Measurements from ENCODE around the gene TMEM250. TPM values are rescaled to one million over a fixed set of nuclear protein-coding genes. Genes with fewer than 3 reads are reported as not detected.
A peak's percentile ranks its signal among the peaks of the same experiment; 100 is the strongest.

Gene TMEM250
- total RNA-seq, 1 donor from 2014 or later: 37.4 TPM

DNA sequence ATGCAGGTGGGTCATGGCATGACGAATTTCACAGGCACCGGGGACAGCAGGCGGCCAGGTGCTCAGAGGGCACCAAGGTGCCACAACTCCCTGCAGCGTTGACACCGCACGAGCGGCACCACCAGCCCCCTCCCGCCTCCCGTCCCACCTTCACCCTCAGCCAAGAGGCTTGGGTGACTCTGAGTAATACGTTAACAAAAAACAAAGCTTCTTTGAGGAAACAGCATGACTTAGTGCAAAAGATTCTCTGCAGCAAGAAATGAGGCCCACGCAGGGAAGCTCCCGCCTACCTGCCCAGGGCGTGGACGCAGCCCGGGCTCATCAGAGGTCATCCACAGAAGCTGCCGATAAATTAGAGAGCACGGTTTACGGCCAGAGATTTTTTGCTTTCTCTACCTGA is 4.1 kb downstream of the TMEM250 start:
- no peaks in the 10 kb centered on the region for H3K9me3 Mint-ChIP-seq

DNA sequence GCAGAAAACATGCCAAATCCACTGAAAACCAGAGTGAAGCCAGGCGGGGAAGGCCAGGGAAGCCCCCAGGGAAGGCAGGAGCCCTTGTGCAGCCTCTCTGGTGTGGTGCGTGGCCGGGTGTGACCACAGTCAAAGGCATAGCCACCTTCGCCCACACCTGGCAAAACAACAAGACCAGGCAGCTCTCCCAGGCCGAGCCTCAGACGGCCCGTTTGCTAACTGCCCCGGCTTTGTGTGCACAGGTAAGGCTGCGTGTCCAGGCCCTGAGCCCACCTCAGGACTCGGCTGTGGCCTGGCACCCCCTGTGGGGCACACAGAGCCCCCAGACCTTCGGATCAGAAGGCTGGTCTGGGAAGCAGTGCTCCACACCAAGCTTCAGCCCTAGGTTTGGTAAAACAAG is 6.1 kb downstream of the TMEM250 start:
- no peak overlapping the region for H3K27ac Mint-ChIP-seq (ENCODE audit: unreplicated experiment)
- peaks cover 7% of the 10 kb centered on the region for H3K4me1 Mint-ChIP-seq
- peak overlapping the region; percentile 61 for H3K4me3 Mint-ChIP-seq
- TF ChIP-seq, protein P1, sequence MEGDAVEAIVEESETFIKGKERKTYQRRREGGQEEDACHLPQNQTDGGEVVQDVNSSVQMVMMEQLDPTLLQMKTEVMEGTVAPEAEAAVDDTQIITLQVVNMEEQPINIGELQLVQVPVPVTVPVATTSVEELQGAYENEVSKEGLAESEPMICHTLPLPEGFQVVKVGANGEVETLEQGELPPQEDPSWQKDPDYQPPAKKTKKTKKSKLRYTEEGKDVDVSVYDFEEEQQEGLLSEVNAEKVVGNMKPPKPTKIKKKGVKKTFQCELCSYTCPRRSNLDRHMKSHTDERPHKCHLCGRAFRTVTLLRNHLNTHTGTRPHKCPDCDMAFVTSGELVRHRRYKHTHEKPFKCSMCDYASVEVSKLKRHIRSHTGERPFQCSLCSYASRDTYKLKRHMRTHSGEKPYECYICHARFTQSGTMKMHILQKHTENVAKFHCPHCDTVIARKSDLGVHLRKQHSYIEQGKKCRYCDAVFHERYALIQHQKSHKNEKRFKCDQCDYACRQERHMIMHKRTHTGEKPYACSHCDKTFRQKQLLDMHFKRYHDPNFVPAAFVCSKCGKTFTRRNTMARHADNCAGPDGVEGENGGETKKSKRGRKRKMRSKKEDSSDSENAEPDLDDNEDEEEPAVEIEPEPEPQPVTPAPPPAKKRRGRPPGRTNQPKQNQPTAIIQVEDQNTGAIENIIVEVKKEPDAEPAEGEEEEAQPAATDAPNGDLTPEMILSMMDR (conservative IDR thresholded peaks at IDR 0.05): no peak
- peaks cover 11% of the 10 kb centered on the region for H3K27me3 Mint-ChIP-seq (ENCODE audit: low read depth)
- H3K36me3 Mint-ChIP-seq (ENCODE audit: low read depth): no peaks in the 10 kb centered on the region
- no peak for DNase-seq (ENCODE audit: low read depth, low spot score)
- H3K9me3 Mint-ChIP-seq: no peaks in the 10 kb centered on the region

More for the DNA sequence above, 4.1 kb downstream of the TMEM250 start:
- Mint-ChIP-seq H3K4me1 (peaks cover 7% of the 10 kb centered on the region), H3K27ac (ENCODE audit: unreplicated experiment) (no peak overlapping the region), H3K27me3 (ENCODE audit: low read depth) (peaks cover 11% of the 10 kb centered on the region), H3K36me3 (ENCODE audit: low read depth) (no peaks in the 10 kb centered on the region), H3K4me3 (peak overlapping the region; percentile 75)
- TF ChIP-seq, protein P1 (conservative IDR thresholded peaks at IDR 0.05): no peak
- no peak for DNase-seq (ENCODE audit: low read depth, low spot score)

DNA sequence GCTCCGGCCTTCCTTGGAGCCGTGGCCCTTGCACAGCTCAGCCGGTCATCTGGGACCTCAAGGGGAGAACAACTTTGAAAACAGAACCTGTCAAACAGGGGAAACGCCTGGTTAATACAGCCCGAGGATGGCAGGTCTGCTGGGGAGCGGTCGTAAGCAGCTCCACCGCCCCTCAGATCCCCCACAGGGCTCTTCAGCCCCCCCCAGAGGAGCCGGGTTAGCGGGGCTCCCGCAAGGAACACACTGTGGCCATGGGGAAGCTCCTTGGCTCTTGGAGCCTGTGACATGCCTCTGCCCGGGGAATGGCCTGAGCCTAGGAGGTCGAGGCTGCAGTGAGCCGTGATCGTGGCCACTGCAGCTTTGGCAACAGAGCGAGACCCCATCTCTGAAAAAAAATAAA is 6.8 kb downstream of the TMEM250 start:
- TF ChIP-seq, protein P1 (conservative IDR thresholded peaks at IDR 0.05): no peak
- H3K27ac Mint-ChIP-seq (ENCODE audit: unreplicated experiment): no peak overlapping the region
- DNase-seq (ENCODE audit: low read depth, low spot score): no peak
- peaks cover 11% of the 10 kb centered on the region for H3K27me3 Mint-ChIP-seq (ENCODE audit: low read depth)
- H3K4me3 Mint-ChIP-seq: peak overlapping the region; percentile 61
- peaks cover 7% of the 10 kb centered on the region for H3K4me1 Mint-ChIP-seq
- no peaks in the 10 kb centered on the region for H3K36me3 Mint-ChIP-seq (ENCODE audit: low read depth)
- no peaks in the 10 kb centered on the region for H3K9me3 Mint-ChIP-seq

- H3K4me3 Mint-ChIP-seq: peak overlapping the region; percentile 61
- H3K27ac Mint-ChIP-seq (ENCODE audit: unreplicated experiment): no peak overlapping the region
Measured at GRCh38 chr9:136111190-136111589, 7.5 kb downstream of the TMEM250 start.

DNA sequence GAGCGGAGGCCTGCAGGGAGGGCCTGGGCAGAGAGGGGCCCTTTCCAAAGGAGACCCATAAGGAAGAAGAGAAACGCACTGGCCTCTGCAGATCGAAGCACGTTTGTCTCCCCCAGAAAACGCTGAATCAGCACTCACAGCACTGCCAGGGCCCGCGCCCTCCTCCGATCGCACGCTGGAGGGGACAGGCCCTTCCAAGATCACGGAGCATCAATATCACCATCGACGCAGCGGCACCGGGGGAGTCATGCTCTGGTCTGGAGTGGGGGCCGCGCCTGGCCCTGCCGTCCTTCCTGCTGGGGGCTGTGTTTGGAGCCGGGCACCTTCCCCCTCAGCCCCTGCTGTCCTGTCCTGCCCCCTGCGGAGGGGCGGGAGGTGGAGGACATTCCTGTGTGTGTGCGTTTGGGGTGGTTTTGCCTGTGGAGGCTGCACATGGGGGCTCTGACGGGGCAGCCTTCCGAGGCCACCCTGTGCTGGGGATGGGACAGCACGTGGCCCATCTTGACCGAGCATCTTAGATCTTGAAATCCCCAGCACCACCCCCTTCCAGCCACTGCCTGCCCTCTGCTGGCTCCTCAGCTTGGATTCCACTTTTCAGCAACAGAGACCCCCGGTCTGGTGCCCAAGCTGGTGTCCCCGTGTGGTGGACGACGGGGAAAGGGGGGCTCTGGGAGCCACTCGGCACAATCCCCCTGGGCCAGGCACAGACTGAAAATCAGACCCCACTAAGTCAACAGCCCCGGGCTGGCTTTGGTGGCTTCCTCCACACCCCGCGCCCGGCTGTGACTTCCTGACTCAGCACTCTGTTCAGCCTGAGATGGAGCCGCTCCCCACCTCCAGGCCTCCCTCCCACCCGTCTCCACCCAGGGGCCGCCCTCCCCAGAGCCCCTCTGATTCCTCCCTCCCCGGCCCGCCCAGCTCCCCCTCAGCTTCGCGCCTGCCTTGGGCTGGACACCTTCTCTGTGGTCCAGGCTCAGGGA is 8.3 kb downstream of the TMEM250 start:
- Mint-ChIP-seq H3K27ac (ENCODE audit: unreplicated experiment) (no peak overlapping the region), H3K36me3 (ENCODE audit: low read depth) (no peaks in the 10 kb centered on the region), H3K4me3 (peak overlapping the region; percentile 57), H3K9me3 (no peaks in the 10 kb centered on the region), H3K27me3 (ENCODE audit: low read depth) (peaks cover 14% of the 10 kb centered on the region), H3K4me1 (peaks cover 11% of the 10 kb centered on the region)
- no peak for DNase-seq (ENCODE audit: low read depth, low spot score)
- TF ChIP-seq, protein P1 (conservative IDR thresholded peaks at IDR 0.05): peak; percentile 34

More at GRCh38 chr9:136111190-136111589, 7.5 kb downstream of the TMEM250 start:
- H3K9me3 Mint-ChIP-seq: no peaks in the 10 kb centered on the region
- no peaks in the 10 kb centered on the region for H3K36me3 Mint-ChIP-seq (ENCODE audit: low read depth)
- H3K27me3 Mint-ChIP-seq (ENCODE audit: low read depth): peaks cover 11% of the 10 kb centered on the region
- peaks cover 7% of the 10 kb centered on the region for H3K4me1 Mint-ChIP-seq
- TF ChIP-seq, protein P1 (conservative IDR thresholded peaks at IDR 0.05): no peak
- DNase-seq (ENCODE audit: low read depth, low spot score): no peak
